Suprapubic skin (tissue), 4 donors: Measurements from ENCODE around the gene AP3B1. TPM values are rescaled to one million over a fixed set of nuclear protein-coding genes. Genes with fewer than 3 reads are reported as not detected.

Experiments
- DNase-seq, 2 donors: peaks; one replicate each; pipeline ENCODE4 v3.0.0-alpha.2; 2019; ENCODE audit warnings: low spot score in 2 of 2
- H3K27ac ChIP-seq: fragments of 200-600 bp; sonication (generic); one replicate; pipeline ENCODE4 v1.5.1; 2019
- H3K27me3 ChIP-seq: fragments of 200-600 bp; sonication (generic); one replicate; pipeline ENCODE4 v1.5.1; 2019
- H3K36me3 ChIP-seq: fragments of 200-600 bp; sonication (generic); one replicate; pipeline ENCODE4 v1.5.1; 2019
- H3K4me1 ChIP-seq: fragments of 200-600 bp; sonication (generic); one replicate; pipeline ENCODE4 v1.5.1; 2019
- H3K4me3 ChIP-seq: fragments of 200-600 bp; sonication (generic); one replicate; pipeline ENCODE4 v1.5.1; 2019; ENCODE audit warnings: mild to moderate bottlenecking
- H3K9me3 ChIP-seq: fragments of 200-600 bp; sonication (generic); one replicate; pipeline ENCODE4 v1.5.1; 2019
- CTCF ChIP-seq, 2 donors: fragments of 200-600 bp in 1 of 2; fragments of 450-650 bp in 1 of 2; sonication (generic) in 1 of 2; IDR thresholded peaks; one replicate each; pipeline ENCODE4 v1.5.1; 2016 to 2019; ENCODE audit warnings: antibody characterized with exemption in 2 of 2, mild to moderate bottlenecking in 1 of 2, moderate library complexity in 1 of 2
- EP300 ChIP-seq: sonication (generic); formaldehyde crosslinking; IDR thresholded peaks from one replicate; pipeline ENCODE4 v1.6.1; 2017; ENCODE audit warnings: antibody characterized with exemption
- POLR2A ChIP-seq, 2 donors: fragments of 450-650 bp; IDR thresholded peaks; one replicate each; pipeline ENCODE4 v1.6.1; 2017; ENCODE audit warnings: antibody characterized with exemption in 2 of 2, mild to moderate bottlenecking in 2 of 2, moderate library complexity in 2 of 2
- POLR2AphosphoS5 ChIP-seq, 3 donors: sonication (generic); formaldehyde crosslinking; IDR thresholded peaks; one replicate each; pipeline ENCODE4 v1.6.1; 2017; ENCODE audit warnings: antibody characterized with exemption in 3 of 3
- WGBS: methylation state at CpG from one replicate; pipeline ENCODE4 v1.1.5; 2018; 5-methylcytosine and 5-hydroxymethylcytosine counted together
- total RNA-seq, 4 donors: library from RNA; depleted of rRNA; stranded (reverse); fragments of >200 nt; gene quantifications; one replicate each; pipeline ENCODE4 v1.1.0, GENCODE V29; 2016

Gene AP3B1
- total RNA-seq, 4 donors from 2014 or later = 32.2 to 44.0 (median 33.1) TPM

DNA sequence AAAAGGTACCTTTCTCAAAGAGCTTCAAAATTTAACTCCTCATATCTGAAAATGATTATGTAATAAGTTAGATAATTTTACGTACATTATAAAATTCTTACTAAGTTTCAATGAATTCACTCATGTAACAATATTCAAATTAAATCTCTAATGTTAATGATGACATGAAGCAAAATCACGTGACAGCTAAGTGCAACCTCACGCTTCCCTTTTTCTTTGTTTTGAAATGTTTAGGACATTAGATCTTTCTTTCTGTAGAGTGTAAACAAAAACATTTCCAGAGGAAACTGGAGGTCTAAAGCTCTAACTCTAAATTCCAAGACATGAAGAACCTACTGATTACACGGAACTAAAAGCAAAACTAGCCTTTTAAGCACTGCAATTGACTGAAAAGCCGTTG, 291.0 kb downstream of the AP3B1 start:
- H3K27ac ChIP-seq = no peak overlapping the region
- no peaks in the 10 kb centered on the region for H3K9me3 ChIP-seq
- H3K4me1 ChIP-seq = no peaks in the 10 kb centered on the region
- 93% methylated on average over 5 of the region's 5 CpGs for WGBS
- TF ChIP-seq CTCF (IDR thresholded peaks at IDR 0.05) (no peak), EP300 (no peak), POLR2AphosphoS5 (IDR thresholded peaks at IDR 0.05) (no peak), POLR2A (IDR thresholded peaks at IDR 0.05) (no peak)
- H3K4me3 ChIP-seq = no peak overlapping the region
- no peaks in the 10 kb centered on the region for H3K27me3 ChIP-seq
- peaks cover 8% of the 10 kb centered on the region for H3K36me3 ChIP-seq
- no peak for DNase-seq

DNA sequence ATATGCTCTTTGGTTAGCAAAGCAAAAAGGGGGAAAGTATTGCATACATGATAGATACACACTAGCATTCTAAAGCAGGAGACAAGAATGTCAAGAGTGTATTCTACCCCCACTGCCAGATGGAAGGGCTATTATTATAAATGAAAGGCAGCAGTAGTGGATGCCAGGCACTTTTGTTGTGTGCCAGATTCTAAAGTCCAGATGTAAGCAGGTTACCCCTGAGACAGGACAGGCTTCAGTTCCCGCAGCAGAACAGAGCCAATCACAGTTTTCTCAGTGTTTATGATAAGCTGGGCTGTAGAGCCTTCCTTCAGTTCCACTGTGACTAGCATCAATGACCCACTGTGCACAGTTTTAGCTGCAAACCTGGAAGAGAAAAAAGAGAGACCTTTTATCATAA, 291.8 kb downstream of the AP3B1 start:
- no peaks in the 10 kb centered on the region for H3K4me1 ChIP-seq
- no peaks in the 10 kb centered on the region for H3K27me3 ChIP-seq
- no peak overlapping the region for H3K4me3 ChIP-seq
- no peaks in the 10 kb centered on the region for H3K9me3 ChIP-seq
- no peak overlapping the region for H3K27ac ChIP-seq
- WGBS = 100% methylated on average over 1 of the region's 1 CpG
- peaks cover 8% of the 10 kb centered on the region for H3K36me3 ChIP-seq
- TF ChIP-seq CTCF (IDR thresholded peaks at IDR 0.05) = no peak
- TF ChIP-seq POLR2AphosphoS5 (IDR thresholded peaks at IDR 0.05) = no peak
- TF ChIP-seq EP300 = no peak
- no peak for TF ChIP-seq POLR2A (IDR thresholded peaks at IDR 0.05)
- no peak for DNase-seq

- Histone ChIP-seq H3K4me3 (no peak overlapping the region), H3K9me3 (no peaks in the 10 kb centered on the region), H3K4me1 (no peaks in the 10 kb centered on the region), H3K27ac (no peak overlapping the region), H3K27me3 (no peaks in the 10 kb centered on the region), H3K36me3 (peaks cover 8% of the 10 kb centered on the region)
- no peak for TF ChIP-seq EP300
- no peak for TF ChIP-seq POLR2A (IDR thresholded peaks at IDR 0.05)
- no peak for TF ChIP-seq CTCF (IDR thresholded peaks at IDR 0.05)
- TF ChIP-seq POLR2AphosphoS5 (IDR thresholded peaks at IDR 0.05) = no peak
- DNase-seq = no peak
- 90% methylated on average over 7 of the region's 7 CpGs for WGBS
Measured at GRCh38 chr5:78001197-78001596, 293.3 kb downstream of the AP3B1 start.

DNA sequence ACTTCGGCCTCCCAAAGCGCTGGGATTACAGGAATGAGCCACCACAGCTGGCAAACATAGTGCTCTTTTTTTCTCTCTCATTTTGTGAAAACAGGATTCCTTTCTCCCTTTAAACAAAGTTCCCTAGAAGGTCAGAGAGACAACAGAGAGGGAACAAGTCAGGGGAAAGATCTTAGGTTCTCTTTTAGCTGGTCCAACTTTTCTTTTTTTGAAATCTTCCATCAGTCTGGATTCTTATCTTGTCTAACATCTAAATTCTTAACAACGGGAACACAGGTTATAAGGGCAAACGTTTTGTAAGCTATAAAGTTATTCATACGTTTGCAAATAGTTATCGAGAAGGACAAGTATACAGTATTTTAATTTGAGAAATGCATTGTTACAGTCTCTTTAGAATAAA, 294.3 kb downstream of the AP3B1 start:
- Histone ChIP-seq H3K9me3 (no peaks in the 10 kb centered on the region), H3K4me3 (no peak overlapping the region), H3K27ac (no peak overlapping the region), H3K27me3 (no peaks in the 10 kb centered on the region), H3K36me3 (peaks cover 8% of the 10 kb centered on the region), H3K4me1 (no peaks in the 10 kb centered on the region)
- DNase-seq = no peak
- no peak for TF ChIP-seq POLR2AphosphoS5 (IDR thresholded peaks at IDR 0.05)
- TF ChIP-seq POLR2A (IDR thresholded peaks at IDR 0.05) = no peak
- WGBS = 81% methylated on average over 6 of the region's 6 CpGs

DNA sequence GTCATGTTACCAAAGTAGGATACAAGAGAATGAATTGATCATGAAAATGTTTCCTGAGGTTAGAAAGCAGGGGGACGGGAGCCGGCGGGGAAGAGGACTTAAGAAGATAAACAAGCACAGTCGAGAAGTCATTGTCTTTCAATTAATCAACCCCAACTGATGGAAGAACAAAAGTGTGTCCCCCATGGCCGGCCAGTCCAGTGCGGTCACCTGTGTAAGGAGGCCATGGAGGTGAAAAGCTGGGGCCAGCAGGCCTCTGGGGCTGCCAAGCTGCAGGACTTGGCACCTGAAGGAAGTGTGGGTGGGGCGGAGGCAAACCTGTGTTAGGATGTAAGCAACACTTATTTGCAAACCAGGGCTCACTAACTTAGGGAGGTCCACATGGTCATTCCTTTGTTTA, 295.1 kb downstream of the AP3B1 start:
- Histone ChIP-seq H3K4me1 (no peaks in the 10 kb centered on the region), H3K36me3 (peaks cover 8% of the 10 kb centered on the region), H3K9me3 (no peaks in the 10 kb centered on the region), H3K27me3 (no peaks in the 10 kb centered on the region), H3K4me3 (no peak overlapping the region), H3K27ac (no peak overlapping the region)
- no peak for TF ChIP-seq CTCF (IDR thresholded peaks at IDR 0.05)
- no peak for TF ChIP-seq EP300
- TF ChIP-seq POLR2A (IDR thresholded peaks at IDR 0.05) = no peak
- no peak for TF ChIP-seq POLR2AphosphoS5 (IDR thresholded peaks at IDR 0.05)
- no peak for DNase-seq
- WGBS = 96% methylated on average over 7 of the region's 7 CpGs

DNA sequence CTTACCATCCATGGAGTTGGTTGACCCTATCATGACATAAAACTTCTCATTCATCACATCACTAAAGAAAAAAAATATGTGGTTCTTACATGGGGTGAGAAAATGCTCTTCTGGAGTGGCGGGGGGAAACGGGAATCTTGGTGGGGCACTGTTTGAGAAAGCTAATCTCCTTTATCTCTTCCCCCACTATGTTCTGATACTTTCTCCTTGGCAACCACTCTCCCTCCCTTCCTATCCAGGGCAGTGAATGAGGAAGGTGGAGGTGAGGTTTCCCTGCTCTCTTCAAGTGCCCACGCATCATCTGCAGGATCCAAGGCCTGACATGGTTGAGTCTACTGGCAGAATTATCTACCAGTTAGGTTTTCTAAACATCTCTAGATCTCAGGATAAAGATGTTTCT, 297.6 kb downstream of the AP3B1 start:
- TF ChIP-seq POLR2AphosphoS5 (IDR thresholded peaks at IDR 0.05) = no peak
- no peak for TF ChIP-seq EP300
- TF ChIP-seq POLR2A (IDR thresholded peaks at IDR 0.05) = no peak
- no peak for TF ChIP-seq CTCF (IDR thresholded peaks at IDR 0.05)
- 98% methylated on average over 3 of the region's 3 CpGs for WGBS
- Histone ChIP-seq H3K4me1 (no peaks in the 10 kb centered on the region), H3K9me3 (no peaks in the 10 kb centered on the region), H3K4me3 (no peak overlapping the region), H3K36me3 (no peaks in the 10 kb centered on the region), H3K27me3 (no peaks in the 10 kb centered on the region), H3K27ac (no peak overlapping the region)
- DNase-seq = no peak
